ENCODE measurements around the gene ATP5IF1. TPM values are rescaled to one million over a fixed set of nuclear protein-coding genes. Genes with fewer than 3 reads are reported as not detected.

ATP5IF1 gene
- total RNA-seq, 1 donor from 2014 or later = 110 TPM

- no peak overlapping the region for H3K4me3 Mint-ChIP-seq (ENCODE audit: unreplicated experiment)
- H3K27me3 Mint-ChIP-seq (ENCODE audit: unreplicated experiment) = no peaks in the 10 kb centered on the region
- H3K36me3 Mint-ChIP-seq (ENCODE audit: unreplicated experiment) = no peaks in the 10 kb centered on the region
- H3K9me3 Mint-ChIP-seq (ENCODE audit: unreplicated experiment) = no peaks in the 10 kb centered on the region
- peaks cover 9% of the 10 kb centered on the region for H3K4me1 Mint-ChIP-seq (ENCODE audit: low read depth, unreplicated experiment)
- TF ChIP-seq CTCF (IDR thresholded peaks at IDR 0.05; ENCODE audit: partially characterized antibody, unreplicated experiment) = no peak
- no peak overlapping the region for H3K27ac Mint-ChIP-seq (ENCODE audit: unreplicated experiment)
- DNase-seq = no peak
These were observed 7.9 kb downstream of the ATP5IF1 start for GRCh38 chr1:28243685-28244311.

GRCh38 chr1:28244549-28245251 lies 8.8 kb downstream of the ATP5IF1 start:
- H3K4me3 Mint-ChIP-seq (ENCODE audit: unreplicated experiment) = peak overlapping the region; percentile 18

GRCh38 chr1:28246427-28246832 lies 10.5 kb downstream of the ATP5IF1 start:
- DNase-seq = no peak
- Mint-ChIP-seq H3K27me3 (ENCODE audit: unreplicated experiment) (no peaks in the 10 kb centered on the region), H3K36me3 (ENCODE audit: unreplicated experiment) (no peaks in the 10 kb centered on the region), H3K9me3 (ENCODE audit: unreplicated experiment) (no peaks in the 10 kb centered on the region), H3K4me1 (ENCODE audit: low read depth, unreplicated experiment) (peaks cover 12% of the 10 kb centered on the region), H3K4me3 (ENCODE audit: unreplicated experiment) (peak overlapping the region; percentile 79), H3K27ac (ENCODE audit: unreplicated experiment) (peak overlapping the region; percentile 41)
- no peak for TF ChIP-seq CTCF (IDR thresholded peaks at IDR 0.05; ENCODE audit: partially characterized antibody, unreplicated experiment)

More at GRCh38 chr1:28244549-28245251, 8.8 kb downstream of the ATP5IF1 start:
- no peaks in the 10 kb centered on the region for H3K27me3 Mint-ChIP-seq (ENCODE audit: unreplicated experiment)
- TF ChIP-seq CTCF (IDR thresholded peaks at IDR 0.05; ENCODE audit: partially characterized antibody, unreplicated experiment) = no peak
- DNase-seq = no peak
- H3K9me3 Mint-ChIP-seq (ENCODE audit: unreplicated experiment) = no peaks in the 10 kb centered on the region
- no peaks in the 10 kb centered on the region for H3K36me3 Mint-ChIP-seq (ENCODE audit: unreplicated experiment)
- no peak overlapping the region for H3K27ac Mint-ChIP-seq (ENCODE audit: unreplicated experiment)
- peaks cover 12% of the 10 kb centered on the region for H3K4me1 Mint-ChIP-seq (ENCODE audit: low read depth, unreplicated experiment)

GRCh38 chr1:28247612-28248272 lies 11.8 kb downstream of the ATP5IF1 start:
- H3K36me3 Mint-ChIP-seq (ENCODE audit: unreplicated experiment) = no peaks in the 10 kb centered on the region
- no peaks in the 10 kb centered on the region for H3K9me3 Mint-ChIP-seq (ENCODE audit: unreplicated experiment)
- peak overlapping the region; percentile 18 for H3K27ac Mint-ChIP-seq (ENCODE audit: unreplicated experiment)
- DNase-seq = no peak
- H3K27me3 Mint-ChIP-seq (ENCODE audit: unreplicated experiment) = no peaks in the 10 kb centered on the region
- peaks cover 12% of the 10 kb centered on the region for H3K4me1 Mint-ChIP-seq (ENCODE audit: low read depth, unreplicated experiment)
- peak overlapping the region; percentile 79 for H3K4me3 Mint-ChIP-seq (ENCODE audit: unreplicated experiment)
- TF ChIP-seq CTCF (IDR thresholded peaks at IDR 0.05; ENCODE audit: partially characterized antibody, unreplicated experiment) = no peak

All from glutamatergic neuron (in vitro differentiated cells).